Hepatocyte (in vitro differentiated cells): ENCODE data around the gene CA7. TPM values are rescaled to one million over a fixed set of nuclear protein-coding genes. Genes with fewer than 3 reads are reported as not detected.

ENCODE experiments used
- DNase-seq: peaks from one replicate; pipeline ENCODE4 v3.0.0-alpha.2; 2016; ENCODE audit warnings: low spot score
- H2AFZ ChIP-seq: fragments of 200-600 bp; sonication (generic); 2 replicates; pipeline ENCODE4 v1.6.0; 2016; ENCODE audit warnings: antibody characterized with exemption, mild to moderate bottlenecking
- H3K27ac ChIP-seq: fragments of 200-600 bp; sonication (generic); 2 replicates; pipeline ENCODE4 v1.5.1; 2016; ENCODE audit warnings: mild to moderate bottlenecking
- H3K27me3 ChIP-seq: fragments of 200-600 bp; sonication (generic); 2 replicates; pipeline ENCODE4 v1.6.1; 2016
- H3K36me3 ChIP-seq: fragments of 200-600 bp; sonication (generic); replicated peaks from 2 replicates; pipeline ENCODE4 v1.5.1; 2016; ENCODE audit warnings: low read depth; ENCODE audit not compliant: insufficient read depth
- H3K4me1 ChIP-seq: fragments of 200-600 bp; sonication (generic); 2 replicates; pipeline ENCODE4 v1.5.1; 2016; ENCODE audit warnings: mild to moderate bottlenecking, moderate library complexity; ENCODE audit not compliant: insufficient read depth
- H3K4me2 ChIP-seq: fragments of 200-600 bp; sonication (generic); 2 replicates; pipeline ENCODE4 v1.6.0; 2016
- H3K4me3 ChIP-seq: fragments of 200-600 bp; sonication (generic); 2 replicates; pipeline ENCODE4 v1.5.1; 2016; ENCODE audit warnings: mild to moderate bottlenecking
- H3K79me2 ChIP-seq: fragments of 200-600 bp; sonication (generic); 2 replicates; pipeline ENCODE4 v1.6.0; 2017; ENCODE audit warnings: mild to moderate bottlenecking
- H3K9me2 ChIP-seq: fragments of 200-600 bp; sonication (generic); replicated peaks from 2 replicates; pipeline ENCODE4 v1.6.0; 2017; ENCODE audit warnings: mild to moderate bottlenecking; ENCODE audit not compliant: insufficient read depth
- H3K9me3 ChIP-seq: fragments of 200-600 bp; sonication (generic); 2 replicates; pipeline ENCODE4 v1.5.1; 2016; ENCODE audit warnings: low read depth, mild to moderate bottlenecking
- H4K20me1 ChIP-seq: fragments of 200-600 bp; sonication (generic); 2 replicates; pipeline ENCODE4 v1.6.0; 2016; ENCODE audit warnings: mild to moderate bottlenecking; ENCODE audit not compliant: insufficient read depth, poor library complexity, severe bottlenecking
- EZH2 ChIP-seq: fragments of 200-600 bp; sonication (generic); IDR thresholded peaks from 2 replicates; pipeline ENCODE4 v1.6.1; 2016; ENCODE audit warnings: antibody characterized with exemption, mild to moderate bottlenecking, borderline replicate concordance
- EZH2phosphoT487 ChIP-seq: fragments of 200-600 bp; sonication (generic); IDR thresholded peaks from one replicate; pipeline ENCODE4 v1.6.1; 2018; ENCODE audit warnings: antibody characterized with exemption, mild to moderate bottlenecking, low read depth, moderate library complexity; ENCODE audit not compliant: unreplicated experiment, severe bottlenecking
- whole genome bisulfite sequencing: methylation state at CpG from one replicate; pipeline ENCODE4 v1.1.6; 2016; ENCODE audit warnings: low lambda C conversion rate; ENCODE audit errors: missing lambda C conversion rate; 5-methylcytosine and 5-hydroxymethylcytosine counted together
- polyA plus RNA-seq: library from polyadenylated mRNA; unstranded; fragments of >200 nt; fragmentation: Nextera tagmentation; extraction: Ambion mirVana; gene quantifications from 2 replicates; pipeline ENCODE4 v1.2.1, GENCODE V29; 2016
- total RNA-seq: library from RNA; depleted of rRNA; stranded (reverse); fragments of >200 nt; gene quantifications from 2 replicates; pipeline ENCODE4 v1.2.3, GENCODE V29; 2014
- TF ChIP-seq, protein P1 (sequence below): fragments of 200-600 bp; sonication (generic); IDR thresholded peaks from 2 replicates; pipeline ENCODE4 v1.5.1; 2016; ENCODE audit warnings: antibody characterized with exemption, mild to moderate bottlenecking; ENCODE audit not compliant: poor library complexity

CA7 gene
- total and polyA plus RNA-seq, 2 experiments from 2014 or later, result 0.25 to 2.5 TPM

GRCh38 chr16:66814734-66815133 is 29.5 kb upstream of the CA7 start:
- Histone ChIP-seq H3K4me3 (no peak overlapping the region), H3K9me2 (no peaks in the 10 kb centered on the region), H3K4me2 (no peak overlapping the region), H3K27ac (no peak overlapping the region), H3K27me3 (no peaks in the 10 kb centered on the region), H3K79me2 (no peaks in the 10 kb centered on the region), H2AFZ (no peak overlapping the region), H3K36me3 (no peaks in the 10 kb centered on the region), H3K4me1 (no peaks in the 10 kb centered on the region), H4K20me1 (no peaks in the 10 kb centered on the region), H3K9me3 (no peaks in the 10 kb centered on the region)
- 93% methylated on average over 2 of the region's 2 CpGs for WGBS
- DNase-seq, result no peak
- TF ChIP-seq EZH2 (no peak), EZH2phosphoT487 (no peak)
- TF ChIP-seq, protein P1, sequence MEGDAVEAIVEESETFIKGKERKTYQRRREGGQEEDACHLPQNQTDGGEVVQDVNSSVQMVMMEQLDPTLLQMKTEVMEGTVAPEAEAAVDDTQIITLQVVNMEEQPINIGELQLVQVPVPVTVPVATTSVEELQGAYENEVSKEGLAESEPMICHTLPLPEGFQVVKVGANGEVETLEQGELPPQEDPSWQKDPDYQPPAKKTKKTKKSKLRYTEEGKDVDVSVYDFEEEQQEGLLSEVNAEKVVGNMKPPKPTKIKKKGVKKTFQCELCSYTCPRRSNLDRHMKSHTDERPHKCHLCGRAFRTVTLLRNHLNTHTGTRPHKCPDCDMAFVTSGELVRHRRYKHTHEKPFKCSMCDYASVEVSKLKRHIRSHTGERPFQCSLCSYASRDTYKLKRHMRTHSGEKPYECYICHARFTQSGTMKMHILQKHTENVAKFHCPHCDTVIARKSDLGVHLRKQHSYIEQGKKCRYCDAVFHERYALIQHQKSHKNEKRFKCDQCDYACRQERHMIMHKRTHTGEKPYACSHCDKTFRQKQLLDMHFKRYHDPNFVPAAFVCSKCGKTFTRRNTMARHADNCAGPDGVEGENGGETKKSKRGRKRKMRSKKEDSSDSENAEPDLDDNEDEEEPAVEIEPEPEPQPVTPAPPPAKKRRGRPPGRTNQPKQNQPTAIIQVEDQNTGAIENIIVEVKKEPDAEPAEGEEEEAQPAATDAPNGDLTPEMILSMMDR, result no peak

DNA sequence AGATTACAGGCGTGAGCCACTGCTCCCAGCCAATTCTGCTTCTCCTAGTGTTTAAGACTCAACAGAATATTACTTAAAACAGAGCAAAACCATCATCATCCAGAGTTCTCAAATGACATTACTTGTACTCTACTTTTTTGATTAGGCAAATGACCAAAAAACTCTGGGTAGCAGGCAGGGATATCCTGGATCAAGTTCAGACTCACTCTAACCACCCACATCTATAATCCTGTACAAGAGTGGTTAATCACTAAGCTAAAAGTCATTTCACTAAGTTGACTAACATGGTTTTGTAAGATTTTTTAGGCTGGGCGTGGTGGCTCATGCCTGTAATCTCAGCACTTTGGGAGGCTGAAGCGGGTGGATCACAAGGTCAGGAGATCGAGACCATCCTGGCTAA is 20.2 kb upstream of the CA7 start:
- H3K36me3 ChIP-seq, result peaks cover 3% of the 10 kb centered on the region
- no peak overlapping the region for H3K4me3 ChIP-seq
- no peak for DNase-seq
- no peaks in the 10 kb centered on the region for H3K9me2 ChIP-seq
- H3K27ac ChIP-seq, result no peak overlapping the region
- H3K27me3 ChIP-seq, result no peaks in the 10 kb centered on the region
- WGBS, result 95% methylated on average over 4 of the region's 4 CpGs
- no peak overlapping the region for H3K4me2 ChIP-seq
- H4K20me1 ChIP-seq, result no peaks in the 10 kb centered on the region
- H2AFZ ChIP-seq, result no peak overlapping the region
- H3K79me2 ChIP-seq, result peaks cover 43% of the 10 kb centered on the region
- no peaks in the 10 kb centered on the region for H3K4me1 ChIP-seq
- TF ChIP-seq, protein P1, result no peak
- TF ChIP-seq EZH2 (no peak), EZH2phosphoT487 (no peak)
- H3K9me3 ChIP-seq, result no peaks in the 10 kb centered on the region

GRCh38 chr16:66830422-66831404 is 13.5 kb upstream of the CA7 start, which contains the start of gene NAE1:
Gene NAE1, minus strand, starts transcription at chr16:66830976. Its CDS starts 77 bp downstream, at chr16:66830899.
- TF ChIP-seq, protein P1, result peak; percentile 99
- no peak for TF ChIP-seq EZH2phosphoT487
- H3K9me2 ChIP-seq, result no peaks in the 10 kb centered on the region
- H3K79me2 ChIP-seq, result peaks cover 44% of the 10 kb centered on the region
- DNase-seq, result peak; percentile 96
- H3K27ac ChIP-seq, result peak within 1 kb of the TSS; percentile 88
- no peaks in the 10 kb centered on the region for H3K9me3 ChIP-seq
- peak within 1 kb of the TSS; percentile 71 for H3K4me2 ChIP-seq
- H3K4me3 ChIP-seq, result peak within 1 kb of the TSS; percentile 74
- peak within 1 kb of the TSS; percentile 74 for H2AFZ ChIP-seq
- peaks cover 8% of the 10 kb centered on the region for H3K4me1 ChIP-seq
- no peaks in the 10 kb centered on the region for H3K27me3 ChIP-seq
- peaks cover 5% of the 10 kb centered on the region for H4K20me1 ChIP-seq
- 2% methylated on average over 78 of the region's 84 CpGs for WGBS
- H3K36me3 ChIP-seq, result no peaks in the 10 kb centered on the region
